NCI-H2196 treated with DMSO at 0.1 percent for 48 hours (cell line): ENCODE results near the gene PRMT2.

ENCODE experiments used
- DNase-seq: peaks from one replicate; lab custom pipeline; 2025; ENCODE audit not compliant: unreplicated experiment; lab: John Stamatoyannopoulos, UW

The PRMT2 gene

DNA sequence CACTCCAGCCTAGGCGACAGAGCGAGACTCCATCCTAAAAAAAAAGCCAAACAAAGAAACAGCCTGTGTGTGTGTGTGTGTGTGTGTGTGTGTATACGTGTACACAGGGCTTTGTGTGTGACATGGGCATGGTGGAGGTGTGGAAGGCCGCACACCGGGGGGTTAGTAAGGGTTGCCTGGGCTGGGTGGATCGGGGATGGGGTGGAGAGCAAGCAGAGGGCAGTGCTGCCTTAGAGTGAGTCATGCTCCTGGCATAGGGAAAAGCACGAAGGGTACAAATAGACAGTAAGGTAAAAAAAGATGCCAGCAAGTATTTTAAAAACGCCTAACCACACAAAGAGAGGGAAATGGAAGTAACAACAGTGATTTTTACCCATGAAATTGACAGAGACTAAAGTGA lies 6.2 kb downstream of the PRMT2 start:
- DNase-seq = no peak

GRCh38 chr21:46643379-46644177 lies 8.1 kb downstream of the PRMT2 start:
- DNase-seq = no peak

DNA sequence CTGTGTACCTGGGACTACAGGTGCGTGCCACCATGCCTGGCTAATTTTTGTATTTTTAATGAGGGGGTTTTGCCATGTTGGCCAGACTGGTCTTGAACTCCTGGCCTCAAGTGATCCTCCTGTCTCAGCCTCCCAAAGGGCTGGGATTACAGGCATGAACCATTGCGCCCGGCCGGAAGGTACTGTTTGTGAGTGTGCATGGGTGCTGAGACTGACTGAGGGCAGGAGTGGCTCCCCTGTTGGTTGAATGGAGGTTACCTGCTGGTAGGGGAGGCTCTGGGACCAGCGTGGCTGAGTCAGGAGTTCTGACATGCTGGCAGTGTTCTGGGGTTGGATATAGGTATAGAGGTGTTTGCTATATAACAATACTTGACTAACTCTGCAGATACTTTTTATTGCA lies 10.4 kb downstream of the PRMT2 start:
- DNase-seq = no peak

GRCh38 chr21:46646541-46647154 lies 11.2 kb downstream of the PRMT2 start:
- no peak for DNase-seq

DNA sequence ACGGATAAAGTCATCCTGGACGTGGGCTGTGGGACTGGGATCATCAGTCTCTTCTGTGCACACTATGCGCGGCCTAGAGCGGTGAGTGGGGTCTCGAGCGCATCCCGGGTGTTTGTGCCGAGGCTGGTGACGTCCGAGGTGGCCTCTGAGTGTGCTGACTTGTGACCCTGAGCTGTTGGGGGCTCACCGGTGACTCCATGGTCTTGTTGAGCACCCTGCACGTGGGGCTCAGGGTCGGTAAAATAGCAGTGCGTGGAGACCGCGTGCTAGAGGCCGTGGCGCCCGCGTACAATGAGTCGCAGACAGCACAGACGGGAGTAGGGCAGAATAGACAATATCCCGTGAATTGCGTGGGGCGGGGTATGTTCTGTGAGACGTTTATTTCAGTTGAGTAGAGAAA lies 13.1 kb downstream of the PRMT2 start:
- DNase-seq = no peak

GRCh38 chr21:46649356-46649755 lies 13.9 kb downstream of the PRMT2 start:
- no peak for DNase-seq

DNA sequence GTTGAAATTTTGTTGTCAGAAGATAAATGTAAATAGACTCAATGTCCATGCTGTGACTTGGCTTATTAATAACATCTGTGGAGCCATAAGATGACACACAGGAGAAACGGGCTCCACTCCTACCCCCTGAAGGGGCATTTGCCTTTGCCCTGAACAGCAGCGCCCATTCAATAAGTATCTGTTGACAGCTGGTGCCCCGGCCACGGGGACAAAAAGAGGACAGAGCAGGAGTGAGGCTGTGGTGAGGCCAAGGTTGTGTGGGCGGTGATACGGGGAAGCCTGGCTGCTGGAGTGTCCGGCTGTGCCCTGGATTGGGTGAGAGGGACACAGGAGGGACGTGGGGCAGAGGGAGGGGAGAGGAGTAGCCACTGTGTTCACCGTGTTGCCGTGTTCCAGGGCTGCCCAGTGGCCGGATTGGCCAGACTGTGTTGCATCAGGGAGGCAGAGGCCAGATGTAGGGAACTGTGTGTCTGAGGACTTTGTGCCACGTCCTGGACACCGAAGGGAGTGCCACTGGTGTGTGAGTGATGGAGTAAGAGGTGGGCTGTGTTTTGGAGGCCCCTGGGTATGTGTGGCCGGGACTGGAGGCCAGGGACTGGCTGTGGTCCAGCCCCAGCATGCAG lies 15.1 kb downstream of the PRMT2 start:
- DNase-seq = no peak

- DNase-seq = no peak
Observed at GRCh38 chr21:46651121-46651520, 15.6 kb downstream of the PRMT2 start.

DNA sequence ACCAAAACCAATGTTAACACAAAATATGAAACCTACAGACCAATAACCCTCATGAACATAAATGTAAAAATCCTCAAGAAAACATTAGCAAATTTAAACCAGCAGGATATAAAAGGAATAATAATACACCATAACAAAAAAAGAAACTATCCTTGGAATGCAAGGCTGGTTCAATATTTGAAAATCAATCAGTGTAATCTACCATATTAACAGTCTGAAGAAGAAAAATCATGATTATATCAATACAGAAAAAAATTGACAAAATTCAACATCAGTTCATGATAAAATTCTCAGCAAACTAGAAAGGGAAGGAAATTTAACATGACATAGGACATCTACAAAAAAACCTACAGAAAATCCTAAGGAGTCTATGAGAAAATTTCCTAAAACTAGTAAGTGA lies 19.8 kb downstream of the PRMT2 start:
- DNase-seq = no peak

- DNase-seq = no peak
Observed at GRCh38 chr21:46656820-46657219, 21.3 kb downstream of the PRMT2 start.

GRCh38 chr21:46660505-46660904 lies 25.0 kb downstream of the PRMT2 start:
- no peak for DNase-seq

GRCh38 chr21:46661211-46661625 lies 25.7 kb downstream of the PRMT2 start:
- DNase-seq = no peak

DNA sequence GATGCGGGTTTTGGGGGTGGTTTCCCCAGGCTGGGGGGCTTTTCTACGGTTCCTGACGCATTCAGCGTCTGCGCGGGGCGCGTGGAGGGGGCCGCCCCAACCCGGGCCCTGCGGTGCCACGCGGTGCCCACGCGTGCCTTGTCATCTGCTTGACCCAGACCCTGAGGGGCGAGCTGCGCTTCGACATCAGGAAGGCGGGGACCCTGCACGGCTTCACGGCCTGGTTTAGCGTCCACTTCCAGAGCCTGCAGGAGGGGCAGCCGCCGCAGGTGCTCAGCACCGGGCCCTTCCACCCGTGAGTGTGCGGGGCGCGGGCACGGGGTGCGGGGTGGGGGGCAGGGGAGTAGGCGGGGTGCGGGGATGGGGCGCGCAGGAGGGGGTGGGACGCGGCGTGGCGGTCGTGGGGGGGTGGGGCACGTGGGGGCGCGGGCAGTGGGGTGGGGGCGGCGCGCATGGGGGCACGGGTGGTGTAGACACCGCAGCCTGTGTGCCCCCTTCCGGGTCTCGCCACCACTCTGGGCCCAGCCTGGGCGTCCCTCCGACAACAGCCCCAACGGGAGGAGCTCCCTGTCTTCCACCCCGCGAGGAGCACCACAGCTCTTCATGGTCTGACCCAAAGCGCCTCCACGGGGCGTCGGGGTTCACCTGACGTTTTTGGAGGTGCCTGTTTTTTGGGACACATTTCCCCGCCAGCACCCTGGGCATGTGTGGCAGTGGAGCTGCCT lies 26.3 kb downstream of the PRMT2 start:
- no peak for DNase-seq

DNA sequence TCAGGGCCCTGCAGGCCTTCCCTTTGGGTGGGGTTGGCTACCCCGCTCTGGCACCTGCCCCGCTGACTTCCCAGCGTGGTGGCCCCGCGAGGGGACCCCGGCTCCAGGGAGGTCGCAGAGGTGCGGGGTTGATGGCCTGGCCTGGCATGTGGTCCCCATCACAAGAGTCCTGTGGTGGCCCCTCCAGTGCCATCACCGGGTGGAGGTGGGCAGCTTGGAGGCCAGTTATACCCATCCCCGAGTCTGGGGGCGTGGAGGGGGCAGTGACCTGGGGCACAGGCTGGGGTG lies 26.8 kb downstream of the PRMT2 start:
- no peak for DNase-seq

GRCh38 chr21:46662765-46663500 lies 27.5 kb downstream of the PRMT2 start:
- no peak for DNase-seq

DNA sequence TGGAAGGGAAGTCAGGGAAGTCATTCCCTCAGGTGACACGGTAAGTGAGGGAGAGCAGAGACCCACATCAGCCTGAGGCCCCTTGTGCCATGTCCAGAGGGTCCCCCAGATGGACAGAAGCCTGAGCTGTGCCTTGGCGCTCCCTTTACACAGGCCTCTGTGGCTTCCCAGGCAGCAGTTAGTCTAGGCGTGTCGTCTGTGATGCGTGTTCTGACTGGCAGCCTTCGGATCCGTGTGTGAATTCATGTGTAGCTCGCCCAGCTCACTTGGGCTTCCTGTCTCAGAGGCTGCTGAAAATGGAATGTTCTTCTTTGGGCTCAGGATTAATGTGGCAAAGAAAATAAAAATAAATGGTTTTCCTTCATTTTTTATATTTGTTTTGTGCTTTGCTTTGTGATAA lies 28.3 kb downstream of the PRMT2 start:
- no peak for DNase-seq

DNA sequence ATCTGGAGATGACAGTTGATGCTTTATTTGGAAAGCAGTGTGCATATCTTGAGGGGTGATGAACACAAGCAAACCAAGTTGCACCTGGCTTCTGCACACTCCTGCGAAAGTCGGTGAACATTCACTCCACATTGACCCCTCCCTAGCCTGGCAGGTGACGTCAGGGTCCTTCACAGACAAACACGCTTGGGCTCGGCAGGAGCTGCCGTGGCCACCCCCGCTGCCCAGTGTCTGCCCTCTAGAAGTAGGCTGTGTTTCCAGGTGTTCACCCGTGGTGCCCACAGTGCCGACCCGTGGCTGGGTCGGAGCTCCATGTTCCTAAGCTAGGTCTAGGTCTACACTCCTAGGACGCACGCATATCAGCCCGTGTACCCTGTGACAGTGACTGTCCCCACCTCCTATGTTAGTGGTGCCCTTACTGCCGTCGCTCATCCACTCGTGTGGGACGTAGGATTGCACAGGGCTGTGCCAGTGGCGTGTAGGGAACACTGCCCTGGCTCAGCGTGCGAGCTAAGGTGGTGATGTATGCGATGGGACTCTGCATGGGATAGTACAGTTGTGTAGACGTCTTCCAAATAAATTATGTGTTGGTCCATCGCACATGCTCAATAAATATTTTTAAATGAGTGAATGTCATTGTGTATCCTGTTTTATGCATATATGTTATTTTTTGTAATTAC lies 29.0 kb downstream of the PRMT2 start:
- DNase-seq = no peak

- DNase-seq = no peak
Observed at GRCh38 chr21:46665566-46665965, 30.1 kb downstream of the PRMT2 start.

GRCh38 chr21:46666941-46667740 lies 31.7 kb downstream of the PRMT2 start:
- DNase-seq = no peak
